ENCODE results near the gene PER1. TPM values are rescaled to one million over a fixed set of nuclear protein-coding genes. Genes with fewer than 3 reads are reported as not detected.

The PER1 gene
- total and polyA plus RNA-seq, 2 of the 13 experiments (the other 11 are each of a cell fraction or from before 2014, with no cell fraction given), result 2.6 to 3.6 TPM

DNA sequence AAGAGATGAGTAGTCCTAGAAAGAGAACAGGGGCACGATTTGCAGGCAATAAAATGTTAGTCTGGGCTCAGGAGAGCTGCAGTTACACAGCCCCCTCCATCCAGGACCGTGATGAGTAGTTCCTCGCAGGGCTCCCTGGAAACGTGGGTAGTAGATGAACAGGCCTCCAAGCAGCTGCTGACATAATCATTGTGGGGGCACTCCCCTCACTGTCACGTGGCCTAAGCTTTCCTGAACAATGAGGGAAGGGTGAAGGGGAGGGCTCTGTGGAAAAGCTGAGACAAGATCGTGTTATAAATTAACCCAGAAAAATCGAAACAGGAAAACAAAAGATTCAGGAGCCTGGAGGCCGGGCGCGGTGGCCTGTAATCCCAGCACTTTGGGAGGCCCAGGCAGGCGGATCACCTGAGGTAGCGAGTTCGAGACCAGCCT is 1.3 kb upstream of the PER1 start (continued):
- TF ChIP-seq, protein P1, sequence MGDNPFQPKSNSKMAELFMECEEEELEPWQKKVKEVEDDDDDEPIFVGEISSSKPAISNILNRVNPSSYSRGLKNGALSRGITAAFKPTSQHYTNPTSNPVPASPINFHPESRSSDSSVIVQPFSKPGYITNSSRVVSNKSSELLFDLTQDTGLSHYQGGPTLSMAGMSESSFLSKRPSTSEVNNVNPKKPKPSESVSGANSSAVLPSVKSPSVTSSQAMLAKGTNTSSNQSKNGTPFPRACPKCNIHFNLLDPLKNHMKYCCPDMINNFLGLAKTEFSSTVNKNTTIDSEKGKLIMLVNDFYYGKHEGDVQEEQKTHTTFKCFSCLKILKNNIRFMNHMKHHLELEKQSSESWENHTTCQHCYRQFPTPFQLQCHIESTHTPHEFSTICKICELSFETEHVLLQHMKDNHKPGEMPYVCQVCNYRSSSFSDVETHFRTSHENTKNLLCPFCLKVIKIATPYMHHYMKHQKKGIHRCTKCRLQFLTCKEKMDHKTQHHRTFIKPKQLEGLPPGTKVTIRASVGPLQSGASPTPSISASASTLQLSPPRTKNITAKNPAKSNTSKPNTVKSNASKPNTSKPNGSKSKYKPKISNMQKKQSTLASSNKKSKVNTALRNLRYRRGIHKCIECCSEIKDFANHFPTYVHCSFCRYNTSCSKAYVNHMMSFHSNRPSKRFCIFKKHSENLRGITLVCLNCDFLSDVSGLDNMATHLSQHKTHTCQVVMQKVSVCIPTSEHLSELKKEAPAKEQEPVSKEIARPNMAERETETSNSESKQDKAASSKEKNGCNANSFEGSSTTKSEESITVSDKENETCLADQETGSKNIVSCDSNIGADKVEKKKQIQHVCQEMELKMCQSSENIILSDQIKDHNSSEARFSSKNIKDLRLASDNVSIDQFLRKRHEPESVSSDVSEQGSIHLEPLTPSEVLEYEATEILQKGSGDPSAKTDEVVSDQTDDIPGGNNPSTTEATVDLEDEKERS (CRISPR knock-in tag; IDR thresholded peaks at IDR 0.05), result peak; percentile 64
- TF ChIP-seq MAZ (IDR thresholded peaks at IDR 0.05; ENCODE audit: borderline replicate concordance, low read depth, low read length), result peak; percentile 90
- no peak for TF ChIP-seq MAZ (CRISPR knock-in tag; IDR thresholded peaks at IDR 0.05; ENCODE audit: low read depth)
- TF ChIP-seq ADNP (CRISPR knock-in tag; IDR thresholded peaks at IDR 0.05), result peak; percentile 83; the same call in 1 of the 2 replicates
- TF ChIP-seq, protein P2, sequence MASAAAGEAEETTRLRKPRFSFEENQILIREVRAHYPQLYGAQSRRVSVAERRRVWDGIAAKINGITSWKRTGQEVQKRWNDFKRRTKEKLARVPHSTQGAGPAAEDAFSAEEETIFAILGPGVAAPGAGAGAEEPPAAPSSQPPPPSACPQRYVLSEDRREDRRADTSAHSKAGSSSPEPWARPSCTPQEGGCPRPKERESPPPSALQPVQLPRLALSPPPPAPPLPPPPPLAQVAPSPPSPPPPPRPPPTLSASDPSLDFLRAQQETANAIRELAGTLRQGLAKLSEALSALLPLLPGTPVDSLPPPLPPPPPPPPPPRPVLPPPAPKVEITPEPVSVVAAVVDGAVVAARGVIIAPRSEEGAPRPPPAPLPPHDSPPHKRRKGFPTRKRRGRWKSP (CRISPR knock-in tag; IDR thresholded peaks at IDR 0.05), result no peak
- TF ChIP-seq, protein P3, sequence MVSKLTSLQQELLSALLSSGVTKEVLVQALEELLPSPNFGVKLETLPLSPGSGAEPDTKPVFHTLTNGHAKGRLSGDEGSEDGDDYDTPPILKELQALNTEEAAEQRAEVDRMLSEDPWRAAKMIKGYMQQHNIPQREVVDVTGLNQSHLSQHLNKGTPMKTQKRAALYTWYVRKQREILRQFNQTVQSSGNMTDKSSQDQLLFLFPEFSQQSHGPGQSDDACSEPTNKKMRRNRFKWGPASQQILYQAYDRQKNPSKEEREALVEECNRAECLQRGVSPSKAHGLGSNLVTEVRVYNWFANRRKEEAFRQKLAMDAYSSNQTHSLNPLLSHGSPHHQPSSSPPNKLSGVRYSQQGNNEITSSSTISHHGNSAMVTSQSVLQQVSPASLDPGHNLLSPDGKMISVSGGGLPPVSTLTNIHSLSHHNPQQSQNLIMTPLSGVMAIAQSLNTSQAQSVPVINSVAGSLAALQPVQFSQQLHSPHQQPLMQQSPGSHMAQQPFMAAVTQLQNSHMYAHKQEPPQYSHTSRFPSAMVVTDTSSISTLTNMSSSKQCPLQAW (CRISPR knock-in tag; IDR thresholded peaks at IDR 0.05), result peak; percentile 90
- TF ChIP-seq, protein P4, sequence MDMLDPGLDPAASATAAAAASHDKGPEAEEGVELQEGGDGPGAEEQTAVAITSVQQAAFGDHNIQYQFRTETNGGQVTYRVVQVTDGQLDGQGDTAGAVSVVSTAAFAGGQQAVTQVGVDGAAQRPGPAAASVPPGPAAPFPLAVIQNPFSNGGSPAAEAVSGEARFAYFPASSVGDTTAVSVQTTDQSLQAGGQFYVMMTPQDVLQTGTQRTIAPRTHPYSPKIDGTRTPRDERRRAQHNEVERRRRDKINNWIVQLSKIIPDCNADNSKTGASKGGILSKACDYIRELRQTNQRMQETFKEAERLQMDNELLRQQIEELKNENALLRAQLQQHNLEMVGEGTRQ (IDR thresholded peaks at IDR 0.05; ENCODE audit: low read depth, low read length), result peak; percentile 90
- TF ChIP-seq, protein P4 (CRISPR knock-in tag; IDR thresholded peaks at IDR 0.05; ENCODE audit: borderline replicate concordance), result peak; percentile 92; the same call in 1 of the 2 replicates
- TF ChIP-seq ARHGAP35 (CRISPR knock-in tag; IDR thresholded peaks at IDR 0.05; ENCODE audit: borderline replicate concordance), result no peak
- peak; percentile 65 for TF ChIP-seq FOSL2 (CRISPR knock-in tag; IDR thresholded peaks at IDR 0.05)
- TF ChIP-seq MXI1 (IDR thresholded peaks at IDR 0.05; ENCODE audit: borderline replicate concordance, low read depth, low read length), result peak; percentile 68; the same call in 1 of the 3 replicates
- no peak for TF ChIP-seq SMARCC2 (IDR thresholded peaks at IDR 0.05)
- TF ChIP-seq, protein P5, sequence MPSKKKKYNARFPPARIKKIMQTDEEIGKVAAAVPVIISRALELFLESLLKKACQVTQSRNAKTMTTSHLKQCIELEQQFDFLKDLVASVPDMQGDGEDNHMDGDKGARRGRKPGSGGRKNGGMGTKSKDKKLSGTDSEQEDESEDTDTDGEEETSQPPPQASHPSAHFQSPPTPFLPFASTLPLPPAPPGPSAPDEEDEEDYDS (CRISPR knock-in tag; IDR thresholded peaks at IDR 0.05), result 0 out of 2 replicates have a peak, but pooled peaks have one; percentile 15
- peak; percentile 54; the same call in 1 of the 2 replicates for TF ChIP-seq ETV5 (CRISPR knock-in tag; IDR thresholded peaks at IDR 0.05; ENCODE audit: borderline replicate concordance)
- peak; percentile 12 for TF ChIP-seq TBL1XR1 (IDR thresholded peaks at IDR 0.05; ENCODE audit: borderline replicate concordance, low read length, partially characterized antibody)
- TF ChIP-seq PRPF4 (IDR thresholded peaks at IDR 0.05; ENCODE audit: low read depth, low read length, poor library complexity, severe bottlenecking), result peak; percentile 58
- peak; percentile 55 for TF ChIP-seq GATAD2A (CRISPR knock-in tag; IDR thresholded peaks at IDR 0.05)
- no peak for TF ChIP-seq YY1 (IDR thresholded peaks at IDR 0.05; ENCODE audit: insufficient read depth, insufficient replicate concordance, low read depth, low read length)
- peak; percentile 82 for TF ChIP-seq PHF21A (CRISPR knock-in tag; IDR thresholded peaks at IDR 0.05)
- TF ChIP-seq FOXA3 (CRISPR knock-in tag; IDR thresholded peaks at IDR 0.05), result peak; percentile 30; the same call in 1 of the 2 replicates
- TF ChIP-seq KLF9 (CRISPR knock-in tag; IDR thresholded peaks at IDR 0.05; ENCODE audit: low read depth), result no peak
- TF ChIP-seq HHEX (CRISPR knock-in tag; IDR thresholded peaks at IDR 0.05), result 0 out of 2 replicates have a peak, but pooled peaks have one; percentile 2
- no peak for TF ChIP-seq AGO1 (IDR thresholded peaks at IDR 0.05; ENCODE audit: low read depth, low read length, poor library complexity, severe bottlenecking)

All from HepG2 (cell line).